ENCODE data around the gene WASHC2A. TPM values are rescaled to one million over a fixed set of nuclear protein-coding genes. Genes with fewer than 3 reads are reported as not detected.
"Not testable (repeated sequence)": the region's sequence is repeated elsewhere in the genome, so short reads cannot be mapped to it uniquely, and the experiment has no call there.

Gene WASHC2A
- total RNA-seq, 1 donor from 2014 or later, result 53.7 TPM

DNA sequence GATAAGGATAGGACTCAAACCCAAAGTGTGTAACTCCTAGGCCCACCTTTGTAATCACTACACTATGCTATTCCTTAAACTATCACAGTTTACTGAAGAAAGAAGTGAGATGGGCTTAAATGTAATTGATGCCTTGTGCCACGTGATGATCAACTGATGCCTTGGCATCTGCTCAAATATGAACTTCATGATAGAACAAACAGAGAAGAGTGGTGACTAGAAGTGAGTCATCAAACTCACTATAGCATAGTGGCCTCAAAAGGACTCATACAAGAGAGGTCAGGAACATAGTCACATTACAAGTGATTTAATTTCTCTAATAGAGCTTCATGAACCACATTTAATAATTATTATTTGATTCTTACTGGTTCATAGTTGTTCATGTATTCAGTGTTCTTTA, 101.8 kb downstream of the WASHC2A start:
- DNase-seq (ENCODE audit: low read depth); H3K4me3 ChIP-seq (ENCODE audit: low read depth, low read length); H3K36me3 ChIP-seq (ENCODE audit: control insufficient read depth, insufficient read depth, low read length); H3K27me3 ChIP-seq (ENCODE audit: control insufficient read depth, insufficient read depth, low read length): not testable (repeated sequence)

DNA sequence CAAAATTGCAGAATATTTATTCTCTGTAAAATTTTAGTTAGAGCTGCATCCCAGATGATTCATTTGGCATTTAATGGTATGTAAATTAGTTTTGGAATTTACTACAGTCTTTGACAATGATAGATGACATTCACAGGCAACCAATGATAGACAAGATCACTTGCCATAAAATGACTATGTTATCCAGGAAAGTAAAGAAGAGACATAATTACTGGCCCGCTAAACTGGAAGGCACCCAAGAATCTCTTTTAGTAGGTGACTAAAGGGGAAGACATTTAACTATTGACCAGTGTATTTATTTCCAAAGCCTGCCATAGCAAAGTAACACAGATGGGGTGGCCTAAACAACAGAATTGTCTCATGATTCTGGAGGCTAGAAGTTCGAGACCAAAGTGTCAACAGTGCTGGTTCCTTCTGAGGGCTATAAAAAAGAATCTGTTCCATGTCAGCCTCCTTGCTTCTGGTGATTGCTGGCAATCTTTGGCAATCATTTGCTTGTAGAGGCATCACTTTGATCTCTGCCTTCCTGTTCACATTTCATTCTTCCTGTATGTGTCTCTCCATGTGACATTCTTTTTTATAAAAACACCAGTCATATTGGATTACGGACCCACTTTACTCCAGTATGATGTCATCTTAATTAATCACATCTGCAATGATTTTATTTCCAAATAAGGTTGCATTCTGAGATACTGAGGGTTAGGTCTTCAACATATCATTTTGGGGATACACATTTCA, 107.2 kb downstream of the WASHC2A start:
- not testable (repeated sequence) for H3K27me3 ChIP-seq (ENCODE audit: control insufficient read depth, insufficient read depth, low read length); H3K4me3 ChIP-seq (ENCODE audit: low read depth, low read length); H3K36me3 ChIP-seq (ENCODE audit: control insufficient read depth, insufficient read depth, low read length); DNase-seq (ENCODE audit: low read depth)

Other genes starting within 250 kb of the WASHC2A start
- 28.9 and 29.3 TPM in 2 replicates for gene PARG, start 125.9 kb upstream of the WASHC2A start, total RNA-seq
- 17.4 and 21.2 TPM in 2 replicates for gene TIMM23B, start 125.9 kb upstream of the WASHC2A start, total RNA-seq
- gene AGAP6, start 79.5 kb upstream of the WASHC2A start, total RNA-seq, result 4.7 and 8.6 TPM in 2 replicates
- 0.29 and 6.5 TPM in 2 replicates for gene ASAH2, start 183.6 kb downstream of the WASHC2A start, total RNA-seq

Data from kidney epithelial cell (primary cell).